ENCODE measurements around the gene SLC34A3.

The SLC34A3 gene

GRCh38 chr9:137278721-137279711, 48.3 kb downstream of the SLC34A3 start:
- DNase-seq, result no peak

GRCh38 chr9:137279741-137280473, 49.2 kb downstream of the SLC34A3 start:
- no peak for DNase-seq

GRCh38 chr9:137280474-137281344, 50.0 kb downstream of the SLC34A3 start:
- no peak for DNase-seq

- DNase-seq, result no peak
Measured at GRCh38 chr9:137281345-137282116, 50.8 kb downstream of the SLC34A3 start.

Measured in DMS79 (cell line).